HCT116 (cell line): ENCODE results near the gene FBXL7. TPM values are rescaled to one million over a fixed set of nuclear protein-coding genes. Genes with fewer than 3 reads are reported as not detected.

Experiments used
- ATAC-seq: fragments of 200-7000 bp; cut with Tn5 transposase; 2 replicates; pipeline ENCODE4 v1.9.1; 2020; ENCODE audit warnings: mild to moderate bottlenecking, moderate library complexity
- BruUV-seq: library from RNA; stranded (reverse); fragments of 400-500 nt; replicated peaks from 2 replicates; lab custom pipeline; 2021; lab: Mats Ljungman, UMichigan
- CTCF ChIA-PET: fragments of 300-600 bp; sonication (Branson Sonifier 250); formaldehyde crosslinking; loops from one replicate; lab custom pipeline; 2021; ENCODE audit warnings: antibody characterized with exemption; lab: Charles Lee
- POLR2A ChIA-PET: fragments of 300-600, 350-600 bp; sonication (Branson Sonifier 250); formaldehyde crosslinking; loops from one replicate; lab custom pipeline; 2021; ENCODE audit warnings: antibody characterized with exemption; lab: Charles Lee
- RAD21 ChIA-PET, 2 experiments: fragments of 300-600 bp; sonication (Branson Sonifier 250); formaldehyde crosslinking; loops; one replicate each; lab custom pipeline; 2023; ENCODE audit warnings: low total read pairs in 2 of 2; ENCODE audit not compliant: uncharacterized antibody in 2 of 2, unreplicated experiment in 2 of 2, low non-redundant PET in 1 of 2; lab: Charles Lee
- DNase-seq: peaks from one replicate; pipeline ENCODE4 v3.0.0-alpha.2; 2010; ENCODE audit warnings: low read depth, low spot score
- H2AFZ ChIP-seq: fragments of 200-600 bp; shearing (Covaris generic), sonication (generic); 2 replicates; pipeline ENCODE4 v1.6.1; 2017; ENCODE audit warnings: low read depth, mixed run types, mixed read lengths, antibody characterized with exemption, low read length; ENCODE audit not compliant: poor library complexity, severe bottlenecking
- H3K27ac ChIP-seq: 2 replicates; pipeline ENCODE4 v1.5.1; 2012; ENCODE audit warnings: low read depth, low read length
- H3K27me3 ChIP-seq: fragments of 200-600 bp; sonication (generic); 2 replicates; pipeline ENCODE4 v1.6.1; 2016; ENCODE audit warnings: mixed run types, low read length, mixed read lengths; ENCODE audit not compliant: insufficient read depth
- H3K36me3 ChIP-seq, 2 experiments: fragments of 200-500 bp in 1 of 2; fragments of 200-600 bp in 1 of 2; sonication (Bioruptor generic) in 1 of 2; sonication (generic) in 1 of 2; 2 replicates each; pipeline versions ENCODE4 v1.5.1 to v1.6.1; 2014 to 2016; ENCODE audit warnings: low read length in 2 of 2, inconsistent platforms in 1 of 2, mixed read lengths in 1 of 2, mixed run types in 1 of 2; ENCODE audit not compliant: insufficient read depth in 2 of 2, control insufficient read depth in 1 of 2
- H3K4me1 ChIP-seq, 2 experiments: fragments of 200-600 bp in 1 of 2; sonication (generic) in 1 of 2; 2 replicates each; pipeline versions ENCODE4 v1.5.1 to v1.6.1; 2012 to 2017; ENCODE audit warnings: low read length in 2 of 2, inconsistent platforms in 1 of 2, mild to moderate bottlenecking in 1 of 2, mixed read lengths in 1 of 2, mixed run types in 1 of 2, moderate library complexity in 1 of 2; ENCODE audit not compliant: insufficient read depth in 2 of 2, control insufficient read depth in 1 of 2
- H3K4me2 ChIP-seq: fragments of 200-600 bp; sonication (generic); 2 replicates; pipeline ENCODE4 v1.6.1; 2017; ENCODE audit warnings: mixed run types, low read length, mixed read lengths
- H3K4me3 ChIP-seq, 2 experiments: fragments of 200-600 bp in 1 of 2; sonication (generic) in 1 of 2; replicated peaks in 1 of 2; 2 replicates each; pipeline ENCODE4 v1.5.1; 2011 to 2016; ENCODE audit warnings: low read length in 2 of 2, control low read depth in 1 of 2, low read depth in 1 of 2, mild to moderate bottlenecking in 1 of 2, mixed read lengths in 1 of 2, mixed run types in 1 of 2
- H3K79me2 ChIP-seq: fragments of 200-600 bp; sonication (generic); 2 replicates; pipeline ENCODE4 v1.6.1; 2017; ENCODE audit warnings: mild to moderate bottlenecking, mixed run types, low read length, moderate library complexity, mixed read lengths; ENCODE audit not compliant: insufficient read depth
- H3K9ac ChIP-seq: fragments of 200-600 bp; sonication (generic); 2 replicates; pipeline ENCODE4 v1.6.1; 2016; ENCODE audit warnings: low read length, mixed read lengths
- H3K9me2 ChIP-seq: fragments of 200-600 bp; sonication (generic), shearing (Covaris generic); 2 replicates; pipeline ENCODE4 v1.6.1; 2017; ENCODE audit warnings: mixed run types, mild to moderate bottlenecking, moderate library complexity; ENCODE audit not compliant: insufficient read depth
- H3K9me3 ChIP-seq, 2 experiments: fragments of 200-500 bp in 1 of 2; fragments of 200-600 bp in 1 of 2; sonication (Bioruptor generic) in 1 of 2; sonication (generic) in 1 of 2; 2 replicates each; pipeline ENCODE4 v1.6.1; 2014 to 2017; ENCODE audit warnings: low read length in 2 of 2, mixed read lengths in 2 of 2, inconsistent platforms in 1 of 2, low read depth in 1 of 2, mild to moderate bottlenecking in 1 of 2, mixed run types in 1 of 2, moderate library complexity in 1 of 2; ENCODE audit not compliant: control insufficient read depth in 1 of 2, insufficient read depth in 1 of 2
- H4K20me1 ChIP-seq: fragments of 200-600 bp; sonication (generic), shearing (Covaris generic); 2 replicates; pipeline ENCODE4 v1.6.1; 2017; ENCODE audit warnings: mixed run types, mild to moderate bottlenecking, moderate library complexity; ENCODE audit not compliant: insufficient read depth
- CBX3 ChIP-seq: IDR thresholded peaks from 2 replicates; pipeline ENCODE4 v1.6.1; 2012; ENCODE audit warnings: low read depth
- EGR1 ChIP-seq: IDR thresholded peaks from 2 replicates; pipeline ENCODE4 v1.6.1; 2012; ENCODE audit warnings: low read depth
- ELF1 ChIP-seq: IDR thresholded peaks from 2 replicates; pipeline ENCODE4 v1.6.1; 2012; ENCODE audit warnings: low read depth, borderline replicate concordance
- EZH2phosphoT487 ChIP-seq: fragments of 200-600 bp; IDR thresholded peaks from 2 replicates; pipeline ENCODE4 v1.6.1; 2018; ENCODE audit warnings: antibody characterized with exemption, borderline replicate concordance
- FOSL1 ChIP-seq: IDR thresholded peaks from 2 replicates; pipeline ENCODE4 v1.6.1; 2012; ENCODE audit warnings: low read depth
- JUND ChIP-seq: IDR thresholded peaks from 2 replicates; pipeline ENCODE4 v1.6.1; 2012
- POLR2AphosphoS5 ChIP-seq: IDR thresholded peaks from 2 replicates; pipeline ENCODE4 v1.6.1; 2011; ENCODE audit warnings: mild to moderate bottlenecking, low read depth, low read length, moderate library complexity
- RAD21 ChIP-seq: IDR thresholded peaks from 2 replicates; pipeline ENCODE4 v1.6.1; 2012; ENCODE audit warnings: low read depth, mild to moderate bottlenecking
- REST ChIP-seq: IDR thresholded peaks from 2 replicates; pipeline ENCODE4 v1.6.1; 2012; ENCODE audit warnings: low read depth
- SIN3A ChIP-seq: IDR thresholded peaks from 2 replicates; pipeline ENCODE4 v1.6.1; 2012; ENCODE audit warnings: low read depth
- SP1 ChIP-seq: IDR thresholded peaks from 2 replicates; pipeline ENCODE4 v1.6.1; 2012; ENCODE audit warnings: low read depth
- SRF ChIP-seq: IDR thresholded peaks from 2 replicates; pipeline ENCODE4 v1.6.1; 2012; ENCODE audit warnings: low read depth
- TCF7L2 ChIP-seq: IDR thresholded peaks from 2 replicates; pipeline ENCODE4 v1.7.0; 2011; ENCODE audit warnings: borderline replicate concordance, inconsistent platforms; ENCODE audit not compliant: insufficient read depth, insufficient read length; ENCODE audit errors: extremely low read depth
- YY1 ChIP-seq: IDR thresholded peaks from 2 replicates; pipeline ENCODE4 v1.6.1; 2011; ENCODE audit warnings: low read length, low read depth, moderate library complexity, mild to moderate bottlenecking; ENCODE audit not compliant: insufficient replicate concordance; ENCODE audit errors: extremely low read depth
- ZBTB33 ChIP-seq: IDR thresholded peaks from 2 replicates; pipeline ENCODE4 v1.6.1; 2011; ENCODE audit warnings: mild to moderate bottlenecking, low read length, moderate library complexity; ENCODE audit not compliant: insufficient replicate concordance; ENCODE audit errors: extremely low read depth
- ZFX ChIP-seq: fragments of 450-650 bp; IDR thresholded peaks from 2 replicates; pipeline ENCODE4 v1.6.1; 2017
- ZNF274 ChIP-seq: fragments of 200-500 bp; sonication (Bioruptor generic); IDR thresholded peaks from 2 replicates; pipeline ENCODE4 v1.6.1; 2014; ENCODE audit warnings: mild to moderate bottlenecking, low read depth, low read length, inconsistent platforms
- intact Hi-C: fragments of 100-400 bp; cut with micrococcal nuclease; formaldehyde crosslinking; loops from 2 replicates; pipeline ENCODE4 v1.10.0; 2022
- total RNA-seq: library from RNA; stranded (reverse); gene quantifications from one replicate; pipeline ENCODE4 v1.2.1, GENCODE V29; 2021; ENCODE audit not compliant: unreplicated experiment
- TF ChIP-seq, protein P1 (sequence below), 3 experiments: fragments of 200-600 bp in 1 of 3; sonication (generic) in 1 of 3; IDR thresholded peaks in 2 of 3; conservative IDR thresholded peaks in 1 of 3; 2 replicates each; pipeline ENCODE4 v1.5.1; 2012 to 2017; ENCODE audit warnings: low read depth in 2 of 3, low read length in 2 of 3, antibody characterized with exemption in 1 of 3, borderline replicate concordance in 1 of 3, control low read depth in 1 of 3, mild to moderate bottlenecking in 1 of 3, mixed read lengths in 1 of 3, mixed run types in 1 of 3, moderate library complexity in 1 of 3; ENCODE audit not compliant: insufficient read depth in 1 of 3

The FBXL7 gene
- total RNA-seq, 1 experiment from 2014 or later = 0.05 TPM

DNA sequence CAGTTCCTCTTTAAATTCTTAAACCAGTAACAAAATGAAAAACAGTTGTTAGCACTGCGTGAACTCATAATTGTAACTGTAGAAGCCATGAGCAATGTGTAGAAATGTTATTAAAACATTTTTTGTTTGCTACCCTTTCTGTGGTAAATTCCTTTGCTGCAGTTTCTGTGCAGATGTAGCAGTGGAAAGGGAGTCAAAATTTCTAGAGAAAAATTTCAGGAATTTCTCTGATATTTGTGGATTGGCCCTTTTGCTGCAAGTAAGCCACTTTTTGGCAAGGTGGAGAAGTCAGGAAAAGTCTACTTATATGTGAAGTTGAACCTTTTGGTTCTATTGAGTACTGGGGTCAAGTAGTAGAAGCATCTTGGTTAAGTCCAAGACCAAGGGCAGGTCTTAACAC lies 10.1 kb downstream of the FBXL7 start:
- no peak for DNase-seq
- H2AFZ ChIP-seq = no peak overlapping the region
- intact Hi-C loops = no loop called here
- CTCF ChIA-PET = no interaction called here
- H3K9me2 ChIP-seq = no peaks in the 10 kb centered on the region
- peaks cover 3 to 18% of the 10 kb centered on the region in 2 experiments; a peak in 2 of 4 replicates for H3K9me3 ChIP-seq
- TF ChIP-seq, protein P1, sequence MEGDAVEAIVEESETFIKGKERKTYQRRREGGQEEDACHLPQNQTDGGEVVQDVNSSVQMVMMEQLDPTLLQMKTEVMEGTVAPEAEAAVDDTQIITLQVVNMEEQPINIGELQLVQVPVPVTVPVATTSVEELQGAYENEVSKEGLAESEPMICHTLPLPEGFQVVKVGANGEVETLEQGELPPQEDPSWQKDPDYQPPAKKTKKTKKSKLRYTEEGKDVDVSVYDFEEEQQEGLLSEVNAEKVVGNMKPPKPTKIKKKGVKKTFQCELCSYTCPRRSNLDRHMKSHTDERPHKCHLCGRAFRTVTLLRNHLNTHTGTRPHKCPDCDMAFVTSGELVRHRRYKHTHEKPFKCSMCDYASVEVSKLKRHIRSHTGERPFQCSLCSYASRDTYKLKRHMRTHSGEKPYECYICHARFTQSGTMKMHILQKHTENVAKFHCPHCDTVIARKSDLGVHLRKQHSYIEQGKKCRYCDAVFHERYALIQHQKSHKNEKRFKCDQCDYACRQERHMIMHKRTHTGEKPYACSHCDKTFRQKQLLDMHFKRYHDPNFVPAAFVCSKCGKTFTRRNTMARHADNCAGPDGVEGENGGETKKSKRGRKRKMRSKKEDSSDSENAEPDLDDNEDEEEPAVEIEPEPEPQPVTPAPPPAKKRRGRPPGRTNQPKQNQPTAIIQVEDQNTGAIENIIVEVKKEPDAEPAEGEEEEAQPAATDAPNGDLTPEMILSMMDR (IDR thresholded peaks at IDR 0.05 in 2 of 3, conservative IDR thresholded peaks at IDR 0.05 in 1 of 3; ENCODE audit: borderline replicate concordance in 1 of 3, insufficient read depth in 1 of 3, low read depth in 2 of 3, low read length in 2 of 3) = no peak
- TF ChIP-seq SIN3A (no peak), ELF1 (no peak), CBX3 (no peak), EGR1 (no peak), POLR2AphosphoS5 (no peak), FOSL1 (no peak), RAD21 (no peak), SP1 (no peak), ZFX (no peak), REST (no peak), ZBTB33 (no peak), ZNF274 (no peak), EZH2phosphoT487 (no peak), JUND (no peak), YY1 (no peak), SRF (no peak), TCF7L2 (no peak)
- TF ChIP-seq, all 23 proteins: peak for 0
- H3K27me3 ChIP-seq = no peaks in the 10 kb centered on the region
- ChIA-PET POLR2A (no interaction called here), RAD21 (no interaction called here)
- H3K79me2 ChIP-seq = no peaks in the 10 kb centered on the region
- no peaks in the 10 kb centered on the region for H3K36me3 ChIP-seq
- BruUV-seq = no TSS peak
- no peak overlapping the region for H3K9ac ChIP-seq
- H4K20me1 ChIP-seq = no peaks in the 10 kb centered on the region
- H3K4me1 ChIP-seq = no peaks in the 10 kb centered on the region
- H3K4me3 ChIP-seq = no peak overlapping the region
- ATAC-seq = no peak
- H3K27ac ChIP-seq = no peak overlapping the region
- H3K4me2 ChIP-seq = no peak overlapping the region
